DMS 273 treated with DMSO at 0.1 percent for 48 hours (cell line): ENCODE measurements around the gene AIG1.
"Not testable (repeated sequence)": the region's sequence is repeated elsewhere in the genome, so short reads cannot be mapped to it uniquely, and the experiment has no call there.

Source experiments
- DNase-seq: peaks from one replicate; lab custom pipeline; 2025; lab: John Stamatoyannopoulos, UW

AIG1 gene

DNA sequence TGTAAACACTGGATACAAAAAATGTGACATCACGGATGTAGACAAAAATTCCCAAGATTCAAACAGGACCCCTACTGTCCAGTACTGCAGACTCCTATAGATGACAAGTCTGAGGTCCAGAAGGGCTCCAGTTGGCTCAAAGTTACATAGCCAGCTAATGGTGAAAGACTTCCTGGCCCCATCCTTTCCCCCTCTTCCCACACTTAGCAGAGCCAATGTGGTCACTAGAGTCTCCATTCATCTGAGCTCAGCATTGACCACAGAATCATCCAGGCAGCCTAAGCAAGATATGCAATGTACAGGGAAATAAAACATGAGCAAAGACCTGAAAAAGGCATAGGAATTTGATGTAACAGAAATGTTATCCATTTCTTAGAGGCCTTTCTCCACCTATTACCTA is 209.3 kb downstream of the AIG1 start:
- DNase-seq = no peak

DNA sequence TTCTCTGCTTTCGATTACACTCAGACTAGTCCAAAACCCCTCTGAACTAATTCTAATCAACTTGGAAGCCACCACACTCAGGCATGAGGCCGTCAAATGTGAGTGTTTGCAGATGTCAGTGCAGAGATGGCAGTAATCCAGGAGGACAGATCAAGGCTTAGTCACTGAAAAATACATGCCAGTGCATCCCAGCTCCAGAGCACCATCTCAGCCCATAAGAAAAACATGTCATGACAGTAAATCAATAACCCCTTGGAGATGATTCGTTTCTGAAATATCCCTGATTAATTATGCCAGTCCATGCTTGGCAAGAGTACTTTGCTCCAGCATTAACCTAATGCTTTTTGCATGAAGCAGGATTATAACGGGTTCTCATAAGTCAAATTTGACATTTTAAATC is 210.3 kb downstream of the AIG1 start:
- DNase-seq = no peak

DNA sequence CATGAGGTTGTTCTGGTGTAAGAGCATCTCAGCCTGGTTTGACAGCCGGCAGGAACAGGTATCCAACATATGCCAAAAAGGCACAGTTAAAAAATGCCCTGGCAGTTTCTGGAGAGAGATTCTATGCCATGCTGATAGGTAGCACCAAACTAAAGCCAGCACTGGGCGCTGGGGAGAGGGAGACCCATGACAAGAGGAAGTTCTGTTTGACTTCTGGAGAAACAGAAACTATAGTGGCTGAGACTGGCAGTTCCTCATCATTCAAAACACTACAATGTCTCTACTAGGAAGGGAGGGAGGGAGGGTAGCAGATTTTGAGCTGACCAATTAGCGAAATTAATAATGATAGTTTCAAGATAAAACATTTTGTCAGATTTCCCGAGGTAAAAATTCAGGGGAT is 215.7 kb downstream of the AIG1 start:
- no peak for DNase-seq

DNA sequence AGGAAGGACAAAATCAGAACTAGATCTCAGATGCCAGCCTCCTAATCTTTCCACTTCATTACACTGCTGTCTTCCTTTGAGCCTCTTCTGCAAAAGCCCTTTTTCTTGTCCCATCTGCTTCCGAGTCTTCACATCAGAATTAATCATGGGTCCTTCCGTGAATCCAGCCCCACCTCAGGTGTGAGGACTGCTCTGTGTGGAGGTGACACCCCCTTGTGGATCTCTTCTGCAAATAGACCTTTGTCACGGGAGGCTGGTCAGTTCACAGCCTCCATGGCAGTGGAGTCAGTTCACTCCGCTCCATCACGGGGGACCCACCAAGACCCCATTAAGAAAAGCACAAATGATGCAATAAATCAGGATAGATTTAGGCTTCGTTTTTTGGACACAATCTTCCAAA is 218.7 kb downstream of the AIG1 start:
- peak; percentile 14 for DNase-seq

DNA sequence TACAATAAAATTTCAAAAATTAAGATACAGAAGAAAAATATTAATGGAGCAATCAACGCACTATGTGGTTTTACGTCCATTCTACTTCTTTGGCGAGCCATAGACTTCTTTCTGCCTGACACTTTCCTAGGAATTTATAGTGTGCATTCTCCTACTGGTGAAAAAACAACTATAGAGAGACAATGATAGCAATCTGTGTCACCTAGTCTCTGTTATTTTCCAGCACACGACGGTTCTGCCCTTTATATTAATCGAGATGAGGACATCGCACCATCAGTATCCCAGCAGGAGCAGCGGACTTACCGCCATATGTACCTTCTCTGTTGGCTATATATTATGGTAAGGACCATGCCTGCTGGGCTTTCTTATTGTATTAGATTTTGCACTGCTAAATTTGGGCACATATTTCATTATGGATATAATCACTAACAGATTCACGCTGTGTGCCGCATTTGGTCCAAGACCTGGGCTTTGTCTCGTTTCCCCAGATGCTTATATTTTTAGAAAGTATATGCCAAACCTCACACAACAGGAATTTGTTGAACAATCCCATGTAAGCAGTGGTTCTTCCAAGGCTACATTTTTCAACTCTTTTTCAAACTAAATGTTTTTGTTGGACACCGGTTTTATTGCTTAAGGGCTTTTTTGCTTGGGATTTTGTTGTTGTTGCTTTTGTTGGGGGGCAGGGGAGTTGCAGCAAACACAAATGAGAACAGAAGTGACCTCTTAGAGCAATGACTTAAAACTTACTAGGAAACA is 223.4 kb downstream of the AIG1 start:
- no peak for DNase-seq

DNA sequence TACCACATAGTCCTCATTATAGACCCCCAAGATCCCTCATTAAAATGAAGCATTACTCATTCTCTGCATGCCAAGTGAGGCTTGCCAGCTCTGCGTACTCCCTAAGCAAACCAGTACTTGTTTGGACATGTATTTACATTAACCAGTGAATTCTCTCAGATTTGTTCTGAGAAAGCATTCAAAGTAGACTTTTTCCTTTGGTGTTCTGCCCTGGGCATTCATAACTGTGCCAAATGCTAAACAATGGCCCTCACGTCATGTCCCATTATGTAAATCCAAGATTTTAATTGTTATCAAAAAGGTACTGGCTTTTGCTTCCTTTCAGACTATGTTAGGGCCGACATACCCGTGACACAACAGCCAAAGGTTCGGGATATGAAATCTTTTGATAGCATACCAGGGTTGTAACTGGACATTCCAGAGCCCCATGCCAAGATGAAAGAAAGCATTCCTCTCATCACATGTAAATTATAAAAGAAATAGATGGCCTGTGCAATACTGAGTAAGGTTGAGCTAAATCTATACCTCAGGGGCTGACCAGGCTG is 225.6 kb downstream of the AIG1 start:
- DNase-seq = no peak

DNA sequence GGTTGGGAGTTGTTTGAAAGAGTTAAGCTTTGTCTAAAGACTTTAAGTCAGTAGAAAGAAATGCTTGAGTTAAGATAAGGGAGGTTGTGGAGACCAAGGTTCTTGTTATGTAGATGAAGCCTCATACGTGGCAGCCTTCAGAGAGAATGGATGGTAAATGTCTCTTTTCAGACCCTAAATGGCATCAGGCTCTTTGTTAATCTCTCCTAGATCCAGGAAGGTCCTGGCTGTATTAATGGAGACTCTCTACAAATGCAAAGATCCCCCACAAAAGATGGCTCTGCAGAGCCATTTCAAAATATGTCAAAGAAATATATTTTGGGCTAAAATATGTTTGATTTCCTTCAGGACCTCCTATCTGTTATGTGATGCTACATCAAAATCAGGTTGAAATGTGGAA is 228.2 kb downstream of the AIG1 start:
- no peak for DNase-seq

DNA sequence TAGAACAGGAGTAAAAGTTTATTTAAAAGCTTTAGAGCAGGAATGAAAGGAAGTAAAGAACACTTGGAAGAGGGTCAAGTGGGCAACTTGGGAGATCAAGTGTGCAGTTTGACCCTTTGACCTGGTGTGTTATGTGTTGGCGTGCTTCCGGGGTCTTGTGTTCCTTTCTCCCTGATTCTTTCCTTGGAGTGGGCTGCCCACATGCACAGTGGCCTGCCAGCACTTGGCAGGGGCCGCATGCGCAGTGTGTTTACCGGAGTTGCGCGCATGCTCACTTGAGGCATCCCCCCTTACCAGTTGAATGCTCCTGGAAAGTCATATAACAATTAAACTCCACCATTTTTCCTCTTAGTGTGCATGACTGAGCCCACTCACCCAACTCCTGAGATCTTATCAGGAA is 229.5 kb downstream of the AIG1 start:
- DNase-seq = no peak

DNA sequence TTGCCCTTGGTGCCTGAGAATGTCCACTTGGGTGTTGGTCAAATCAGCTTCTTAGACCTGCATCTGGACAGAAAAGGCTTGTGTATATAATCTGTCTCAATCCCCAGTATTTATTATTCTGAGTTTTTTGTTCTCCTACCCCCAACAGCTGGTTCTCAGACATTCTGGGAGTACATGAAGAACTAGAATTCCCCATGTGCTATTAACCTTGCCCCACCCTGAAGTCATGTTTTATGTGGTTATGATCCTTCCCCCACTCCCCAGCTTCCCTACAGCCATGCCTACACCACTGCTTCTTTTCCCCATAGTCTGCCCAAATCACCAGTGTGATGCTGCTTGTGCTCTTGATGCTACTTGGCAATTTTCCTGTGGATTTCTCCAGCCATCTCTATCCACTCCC is 232.8 kb downstream of the AIG1 start:
- DNase-seq = no peak

DNA sequence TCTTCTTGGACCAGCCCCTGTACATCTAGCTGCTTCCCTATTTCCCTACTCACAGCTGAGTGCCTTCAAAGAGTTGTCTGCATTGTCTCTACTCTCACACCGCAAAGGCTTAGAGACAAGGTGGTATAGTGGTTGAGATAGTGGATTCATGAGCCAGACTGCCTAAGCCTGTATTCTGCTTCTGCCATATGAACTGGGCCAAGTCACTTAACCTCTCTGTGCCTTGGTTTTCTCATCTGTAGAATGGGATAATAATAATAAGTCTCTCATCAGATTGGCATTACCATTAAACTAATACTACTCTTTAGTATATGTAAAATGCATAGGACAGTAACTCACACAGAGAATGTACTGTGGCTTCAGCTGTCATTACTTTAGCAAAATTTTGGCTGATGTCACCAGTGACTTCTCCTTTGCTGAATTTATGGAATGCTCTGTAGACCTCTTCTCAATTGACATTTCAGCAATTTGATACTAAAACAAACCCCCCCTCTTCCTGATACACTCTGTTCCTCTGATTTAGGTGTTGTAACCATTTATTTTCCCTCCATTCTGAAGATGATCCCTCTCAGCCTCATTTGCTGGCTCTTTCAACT is 233.7 kb downstream of the AIG1 start:
- DNase-seq = no peak

DNA sequence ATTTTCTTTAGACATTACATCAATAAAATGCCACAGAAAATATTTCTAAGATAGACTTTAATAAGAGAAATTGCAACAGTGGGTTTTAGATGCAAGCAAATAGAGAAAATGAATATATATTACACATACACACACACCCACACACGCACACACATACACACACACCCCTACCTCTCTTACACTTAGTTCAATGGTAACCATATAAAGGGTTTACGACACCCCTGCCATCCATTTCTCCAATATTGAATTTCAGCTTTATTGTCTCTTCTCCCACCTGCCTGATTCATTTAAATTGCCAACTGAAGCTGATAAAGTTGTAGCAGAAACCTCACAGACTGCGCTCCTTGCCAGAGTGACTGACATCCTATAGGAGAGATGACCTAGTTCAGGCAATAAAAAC is 235.2 kb downstream of the AIG1 start:
- DNase-seq = no peak

DNA sequence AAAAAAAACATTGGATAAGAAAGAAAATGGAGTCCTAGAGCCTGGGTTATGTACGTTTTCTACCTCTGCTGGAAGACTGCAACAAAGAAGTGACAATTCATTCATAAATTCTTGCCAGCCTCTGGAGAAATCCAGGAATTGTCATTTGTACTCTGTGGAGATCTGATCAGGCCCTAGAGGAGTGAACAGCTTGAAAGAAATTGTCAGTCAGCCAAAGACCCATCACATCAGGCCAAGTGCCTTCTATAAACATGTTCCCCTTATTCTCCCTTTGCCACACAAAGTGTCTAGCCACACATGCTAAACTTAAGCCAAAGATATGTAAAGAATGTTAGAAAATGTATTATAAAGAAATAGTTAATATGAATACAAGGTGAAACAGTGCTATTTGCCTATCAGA is 237.4 kb downstream of the AIG1 start:
- DNase-seq = peak; percentile 5

DNA sequence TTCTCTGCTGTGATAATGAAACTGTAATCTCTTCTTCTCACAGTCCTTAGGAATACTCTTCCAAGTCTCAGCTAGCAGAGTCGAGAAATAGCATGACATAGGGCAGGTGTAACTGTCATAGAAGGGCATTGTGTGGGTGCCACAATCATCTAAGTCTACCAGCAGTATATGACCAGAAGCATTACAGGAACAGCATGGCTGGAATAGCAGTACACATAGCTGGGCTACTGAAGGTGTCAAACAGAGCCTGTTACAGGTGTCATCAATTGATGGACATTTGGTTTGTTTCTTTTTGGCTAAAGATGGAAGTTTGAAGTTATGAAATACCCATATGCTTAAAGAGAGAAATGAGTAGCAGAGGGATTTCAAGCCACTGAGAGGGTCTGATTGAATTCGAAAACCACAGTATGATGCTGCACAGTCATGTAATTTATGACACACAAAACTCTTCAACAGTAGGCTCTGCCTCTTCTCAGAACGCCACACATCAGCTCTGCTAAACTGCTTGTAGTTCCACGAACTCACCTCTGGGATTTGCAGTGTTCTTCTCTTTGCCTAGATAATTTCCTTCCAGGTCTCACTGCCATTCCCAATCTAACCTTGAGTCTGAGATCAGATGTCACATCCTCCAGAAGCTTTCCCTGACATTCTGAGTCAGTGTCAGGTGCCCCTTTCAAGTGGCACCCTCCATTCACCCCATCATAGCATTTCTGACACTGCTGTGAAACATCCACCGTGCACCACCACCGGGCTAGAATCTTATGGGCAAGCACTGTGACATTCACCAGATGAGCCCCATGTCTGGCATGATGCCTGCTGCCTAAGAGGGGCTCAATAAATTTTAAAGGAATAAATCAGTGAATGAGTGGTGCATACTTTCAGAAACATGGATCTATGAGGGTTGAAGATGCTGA is 238.8 kb downstream of the AIG1 start:
- DNase-seq = no peak

DNA sequence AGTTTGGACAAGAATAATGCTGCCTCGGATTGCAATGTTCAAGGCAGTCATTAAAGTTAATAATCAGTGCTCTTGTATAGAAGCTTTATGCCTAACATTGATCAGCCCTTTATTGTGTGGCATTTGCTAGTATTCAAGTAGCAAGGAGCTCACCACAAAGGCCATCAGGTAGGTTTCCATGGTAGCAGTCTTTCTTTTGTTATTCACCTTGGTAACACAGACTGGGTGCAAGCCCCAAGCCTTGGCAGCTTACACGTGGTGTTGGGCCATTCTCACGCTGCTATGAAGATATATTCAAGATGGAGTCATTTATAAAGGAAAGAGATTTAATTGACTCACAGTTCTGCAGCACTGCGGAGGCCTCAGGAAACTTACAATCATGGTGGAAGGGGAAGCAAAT is 240.5 kb downstream of the AIG1 start:
- no peak for DNase-seq

DNA sequence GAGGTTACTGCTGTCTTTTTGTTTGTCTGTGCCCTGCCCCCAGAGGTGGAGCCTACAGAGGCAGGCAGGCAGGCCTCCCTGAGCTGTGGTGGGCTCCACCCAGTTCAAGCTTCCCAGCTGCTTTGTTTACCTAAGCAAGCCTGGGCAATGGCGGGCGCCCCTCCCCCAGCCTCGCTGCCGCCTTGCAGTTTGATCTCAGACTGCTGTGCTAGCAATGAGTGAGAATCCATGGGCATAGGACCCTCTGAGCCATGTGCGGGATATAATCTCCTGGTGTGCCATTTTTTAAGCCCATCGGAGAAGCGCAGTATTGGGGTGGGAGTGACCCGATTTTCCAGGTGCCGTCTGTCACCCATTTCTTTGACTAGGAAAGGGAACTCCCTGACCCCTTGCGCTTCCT is 247.1 kb downstream of the AIG1 start:
- DNase-seq = not testable (repeated sequence)

DNA sequence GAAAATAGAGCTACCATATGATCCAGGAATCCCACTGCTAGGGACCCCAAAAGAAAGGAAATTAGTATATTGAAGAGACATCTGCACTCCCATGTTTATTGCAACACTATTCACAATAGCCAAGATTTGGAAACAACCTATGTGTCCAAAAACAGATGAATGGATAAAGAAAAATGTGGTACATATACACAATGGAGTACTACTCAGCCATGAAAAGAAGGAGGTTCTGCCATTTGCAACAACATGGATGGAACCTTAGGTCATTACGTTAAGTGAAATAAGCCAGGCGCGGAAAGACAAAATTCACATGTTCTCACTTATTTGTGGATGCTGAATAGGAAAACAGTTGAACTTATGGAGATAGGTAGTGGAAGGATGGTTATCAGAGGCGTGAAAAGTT is 252.5 kb downstream of the AIG1 start:
- DNase-seq = no peak

DNA sequence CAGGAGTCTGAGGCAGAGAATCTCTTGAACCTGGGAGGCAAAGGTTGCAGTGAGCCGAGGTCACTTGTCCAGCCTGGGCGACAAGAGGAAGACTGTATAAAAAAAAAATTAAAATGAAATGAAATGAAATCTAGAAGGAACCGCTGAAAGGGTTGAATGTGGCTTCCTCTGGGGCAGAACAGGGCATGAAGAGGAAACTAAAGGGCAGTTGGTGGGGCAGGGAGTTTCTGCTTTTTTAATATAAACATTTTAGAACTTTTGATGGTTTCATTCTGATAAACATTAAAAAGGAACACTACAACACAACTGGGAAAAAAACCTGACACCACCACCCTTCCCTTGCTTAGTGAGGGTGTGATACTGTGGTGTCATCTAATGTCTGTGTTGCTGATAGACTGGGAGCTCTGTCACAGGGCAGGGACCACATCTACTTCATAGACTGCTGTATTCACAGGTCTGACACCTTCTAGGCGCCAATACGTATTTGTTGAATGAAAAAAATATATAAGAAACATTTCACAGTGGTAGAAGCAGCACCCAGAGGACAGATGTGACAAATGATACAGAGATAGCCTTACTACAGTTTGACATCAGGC is 260.9 kb downstream of the AIG1 start:
- DNase-seq = no peak

DNA sequence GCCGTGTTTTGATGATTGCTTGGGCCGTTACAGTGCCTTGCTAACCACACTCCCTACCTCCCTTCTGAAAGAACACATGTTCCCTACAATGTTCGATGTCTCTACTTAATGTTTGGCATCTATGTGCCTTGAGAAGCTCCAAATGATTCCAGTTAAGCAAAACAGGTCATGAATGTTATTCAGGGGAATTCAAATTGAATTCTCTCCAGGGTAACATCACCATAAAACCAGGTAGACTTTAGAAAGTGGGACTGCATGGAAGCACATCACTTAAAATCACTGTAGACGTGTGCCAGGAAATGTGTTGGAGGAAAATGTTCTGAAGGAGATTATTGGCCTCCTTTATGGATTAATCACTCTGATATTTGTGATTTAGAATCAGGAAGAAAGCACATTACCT is 261.7 kb downstream of the AIG1 start:
- no peak for DNase-seq

DNA sequence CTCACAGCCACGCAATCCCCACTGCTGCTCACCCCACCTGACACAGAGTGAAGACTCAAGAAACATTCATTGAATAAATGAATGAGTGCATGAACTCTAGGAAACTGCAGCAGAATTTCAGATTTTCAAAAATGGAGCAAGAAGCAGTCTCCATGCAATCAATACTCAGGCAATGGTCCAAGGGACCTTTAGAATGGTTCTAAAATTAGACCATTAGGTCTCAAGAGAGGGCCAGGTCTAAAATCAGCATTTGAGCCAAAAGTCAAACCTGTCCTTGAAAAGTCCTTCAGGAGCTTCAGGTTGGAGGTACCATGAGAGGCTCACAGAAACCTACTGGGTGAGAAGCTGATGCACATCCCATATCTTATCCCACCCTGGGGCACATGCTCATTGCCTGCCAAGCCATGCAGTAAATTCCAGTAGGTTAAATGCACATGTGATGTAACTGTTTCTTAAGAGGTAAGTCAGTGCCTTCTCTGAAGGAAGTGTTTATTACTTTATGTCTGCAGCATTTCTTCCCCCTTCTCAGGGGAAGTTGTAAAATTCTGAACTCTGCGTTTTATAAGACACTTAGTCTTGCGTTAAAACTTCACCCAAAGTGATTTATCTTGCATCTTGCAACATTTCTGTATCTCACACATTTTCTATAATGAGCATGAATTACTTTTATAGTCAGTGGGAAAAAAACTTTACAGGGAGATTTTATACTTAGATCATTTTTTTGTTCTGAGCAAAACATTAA is 263.2 kb downstream of the AIG1 start:
- no peak for DNase-seq

DNA sequence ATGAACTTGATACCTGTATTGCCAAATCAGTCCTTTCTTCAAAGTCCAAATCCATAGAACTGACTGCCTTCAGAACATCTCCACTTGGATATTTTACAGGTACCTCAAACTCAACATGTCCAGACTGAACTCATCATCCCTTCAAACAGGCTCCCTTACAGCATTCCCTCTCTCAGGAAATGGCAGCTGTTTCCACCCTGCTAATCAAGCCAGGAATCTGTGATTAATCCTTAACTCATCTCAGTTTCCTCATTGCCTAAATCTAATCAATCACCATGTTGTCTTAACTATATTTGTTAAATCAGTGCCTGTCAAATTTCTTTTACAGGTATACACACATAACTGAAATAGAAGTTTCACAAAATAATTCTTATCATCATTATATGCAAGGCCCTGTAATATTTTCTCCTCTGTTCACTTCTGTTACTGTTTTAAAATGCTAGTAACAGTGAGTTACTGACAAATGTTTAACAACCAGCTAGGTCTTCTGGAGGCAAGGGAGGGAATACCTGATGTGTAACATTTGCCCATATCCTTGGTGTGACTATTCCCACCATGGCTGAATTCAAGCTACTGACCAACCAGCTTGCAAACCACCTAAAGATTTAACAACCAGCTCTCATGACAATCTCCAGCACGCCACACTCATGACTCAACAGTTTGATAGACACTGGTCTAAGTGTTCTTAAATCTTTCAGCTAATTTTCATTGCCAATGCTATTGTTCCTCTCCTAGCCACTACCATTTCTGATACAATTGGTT is 264.9 kb downstream of the AIG1 start:
- no peak for DNase-seq

DNA sequence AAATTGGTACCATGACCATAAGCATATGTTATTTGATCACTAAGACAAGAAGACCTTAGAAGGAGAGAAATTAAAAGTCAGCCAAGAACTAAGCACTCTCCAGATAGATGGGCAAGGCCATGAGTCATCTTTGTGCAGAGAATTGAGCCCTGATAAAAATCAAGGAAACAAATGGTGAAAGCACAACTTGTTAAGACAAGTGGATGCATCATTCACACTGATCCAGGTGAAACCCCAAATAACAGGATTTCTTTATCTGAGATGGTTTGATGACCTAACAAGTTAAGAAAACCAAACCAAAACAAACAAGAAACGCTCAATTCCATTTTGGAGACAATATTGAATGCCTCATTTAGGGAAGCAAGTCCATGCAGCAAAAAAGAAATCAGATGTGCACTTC is 268.2 kb downstream of the AIG1 start:
- DNase-seq = no peak
